Measurements from ENCODE around the gene DGCR6L.
"Not testable (repeated sequence)": the region's sequence is repeated elsewhere in the genome, so short reads cannot be mapped to it uniquely, and the experiment has no call there.

DNA sequence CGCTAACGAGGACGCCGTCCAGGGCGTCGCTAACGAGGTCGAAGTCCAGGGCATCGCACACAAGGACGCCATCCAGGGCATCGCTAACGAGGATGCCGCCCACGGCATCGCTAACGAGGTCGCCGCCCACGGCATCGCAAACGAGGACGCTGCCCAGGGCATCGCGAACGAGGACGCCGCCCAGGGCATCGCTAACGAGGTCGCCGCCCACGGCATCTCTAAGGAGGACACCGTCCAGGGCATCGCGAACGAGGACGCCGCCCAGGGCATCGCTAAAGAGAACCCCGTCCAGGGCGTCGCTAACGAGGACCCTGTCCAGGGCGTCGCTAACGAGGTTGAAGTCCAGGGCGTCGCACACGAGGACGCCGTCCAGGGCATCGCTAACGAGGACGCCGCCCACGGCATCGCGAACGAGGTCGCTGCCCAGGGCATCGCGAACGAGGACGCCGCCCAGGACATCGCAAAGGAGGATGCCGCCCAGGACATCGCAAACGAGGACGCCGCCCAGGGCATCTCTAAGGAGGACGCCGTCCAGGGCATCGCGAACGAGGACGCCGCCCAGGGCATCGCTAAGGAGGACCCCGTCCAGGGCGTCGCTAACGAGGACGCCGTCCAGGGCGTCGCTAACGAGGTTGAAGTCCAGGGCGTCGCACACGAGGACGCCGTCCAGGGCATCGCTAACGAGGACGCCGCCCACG is 36.2 kb upstream of the DGCR6L start:
- TF ChIP-seq, protein P1, sequence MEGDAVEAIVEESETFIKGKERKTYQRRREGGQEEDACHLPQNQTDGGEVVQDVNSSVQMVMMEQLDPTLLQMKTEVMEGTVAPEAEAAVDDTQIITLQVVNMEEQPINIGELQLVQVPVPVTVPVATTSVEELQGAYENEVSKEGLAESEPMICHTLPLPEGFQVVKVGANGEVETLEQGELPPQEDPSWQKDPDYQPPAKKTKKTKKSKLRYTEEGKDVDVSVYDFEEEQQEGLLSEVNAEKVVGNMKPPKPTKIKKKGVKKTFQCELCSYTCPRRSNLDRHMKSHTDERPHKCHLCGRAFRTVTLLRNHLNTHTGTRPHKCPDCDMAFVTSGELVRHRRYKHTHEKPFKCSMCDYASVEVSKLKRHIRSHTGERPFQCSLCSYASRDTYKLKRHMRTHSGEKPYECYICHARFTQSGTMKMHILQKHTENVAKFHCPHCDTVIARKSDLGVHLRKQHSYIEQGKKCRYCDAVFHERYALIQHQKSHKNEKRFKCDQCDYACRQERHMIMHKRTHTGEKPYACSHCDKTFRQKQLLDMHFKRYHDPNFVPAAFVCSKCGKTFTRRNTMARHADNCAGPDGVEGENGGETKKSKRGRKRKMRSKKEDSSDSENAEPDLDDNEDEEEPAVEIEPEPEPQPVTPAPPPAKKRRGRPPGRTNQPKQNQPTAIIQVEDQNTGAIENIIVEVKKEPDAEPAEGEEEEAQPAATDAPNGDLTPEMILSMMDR (IDR thresholded peaks at IDR 0.05; ENCODE audit: borderline replicate concordance, extremely low read depth, low read length, poor library complexity, severe bottlenecking) = not testable (repeated sequence)
- not testable (repeated sequence) for TF ChIP-seq EZH2 (IDR thresholded peaks at IDR 0.05; ENCODE audit: borderline replicate concordance, low read depth, low read length, severe bottlenecking)
